Measurements from ENCODE around the gene APC.
A peak's percentile ranks its signal among the peaks of the same experiment; 100 is the strongest.

Gene APC

GRCh38 chr5:112734597-112734996 is 3.1 kb upstream of the APC start:
- Histone ChIP-seq H3K9ac (no peak overlapping the region), H3K4me3 (ENCODE audit: low read depth, low read length) (no peak overlapping the region), H3K27me3 (ENCODE audit: control insufficient read depth, insufficient read depth, low read length) (no peaks in the 10 kb centered on the region), H3K4me1 (peaks cover 6% of the 10 kb centered on the region), H3K79me2 (no peaks in the 10 kb centered on the region), H3K9me3 (ENCODE audit: control insufficient read depth, low read length) (no peaks in the 10 kb centered on the region), H3K36me3 (ENCODE audit: control insufficient read depth, insufficient read depth, low read length) (no peaks in the 10 kb centered on the region), H3K27ac (no peak overlapping the region), H2AFZ (no peak overlapping the region), H3K4me2 (ENCODE audit: low read length) (no peak overlapping the region)
- TF ChIP-seq CTCF (IDR thresholded peaks at IDR 0.05) = no peak

- Histone ChIP-seq H3K4me2 (ENCODE audit: low read length) (no peak overlapping the region), H3K79me2 (no peaks in the 10 kb centered on the region), H2AFZ (no peak overlapping the region), H3K9me3 (ENCODE audit: control insufficient read depth, low read length) (no peaks in the 10 kb centered on the region), H3K4me3 (ENCODE audit: low read depth, low read length) (no peak overlapping the region), H3K4me1 (peaks cover 6% of the 10 kb centered on the region), H3K36me3 (ENCODE audit: control insufficient read depth, insufficient read depth, low read length) (no peaks in the 10 kb centered on the region), H3K9ac (no peak overlapping the region), H3K27ac (no peak overlapping the region), H3K27me3 (ENCODE audit: control insufficient read depth, insufficient read depth, low read length) (no peaks in the 10 kb centered on the region)
- no peak for TF ChIP-seq CTCF (IDR thresholded peaks at IDR 0.05)
These were observed 2.0 kb upstream of the APC start for GRCh38 chr5:112735702-112736101.

DNA sequence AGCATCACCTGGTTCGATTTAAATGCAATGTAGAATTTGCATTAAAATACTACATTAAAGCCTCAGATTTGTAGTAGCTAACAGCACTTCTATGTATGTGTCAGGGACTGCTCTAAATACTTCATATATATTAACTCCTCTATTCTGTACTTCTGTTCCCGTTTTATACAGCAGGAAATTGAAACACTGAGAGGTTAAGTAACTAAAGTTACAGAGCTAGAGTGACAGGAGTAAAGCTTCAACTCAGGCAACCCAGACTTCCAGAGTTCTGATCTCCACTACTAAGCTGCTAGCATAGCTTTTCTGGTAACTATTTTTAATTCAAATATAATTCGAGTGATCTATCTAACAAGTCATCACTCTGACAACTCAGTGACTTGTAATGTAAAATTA is 619 bp upstream of the APC start:
- H3K27ac ChIP-seq = no peak overlapping the region
- H3K4me1 ChIP-seq = peaks cover 6% of the 10 kb centered on the region
- no peaks in the 10 kb centered on the region for H3K36me3 ChIP-seq (ENCODE audit: control insufficient read depth, insufficient read depth, low read length)
- H3K27me3 ChIP-seq (ENCODE audit: control insufficient read depth, insufficient read depth, low read length) = no peaks in the 10 kb centered on the region
- no peak overlapping the region for H3K4me2 ChIP-seq (ENCODE audit: low read length)
- peak overlapping the region; percentile 39 for H3K4me3 ChIP-seq (ENCODE audit: low read depth, low read length)
- H3K79me2 ChIP-seq = no peaks in the 10 kb centered on the region
- H3K9ac ChIP-seq = no peak overlapping the region
- H2AFZ ChIP-seq = peak overlapping the region; percentile 85
- TF ChIP-seq CTCF (IDR thresholded peaks at IDR 0.05) = no peak
- no peaks in the 10 kb centered on the region for H3K9me3 ChIP-seq (ENCODE audit: control insufficient read depth, low read length)

- no peaks in the 10 kb centered on the region for H3K9me3 ChIP-seq (ENCODE audit: control insufficient read depth, low read length)
- peak overlapping the region; percentile 85 for H2AFZ ChIP-seq
- peak overlapping the region; percentile 51 for H3K27ac ChIP-seq
- peak overlapping the region; percentile 39 for H3K4me3 ChIP-seq (ENCODE audit: low read depth, low read length)
- H3K36me3 ChIP-seq (ENCODE audit: control insufficient read depth, insufficient read depth, low read length) = no peaks in the 10 kb centered on the region
- peaks cover 2% of the 10 kb centered on the region for H3K79me2 ChIP-seq
- no peak overlapping the region for H3K4me2 ChIP-seq (ENCODE audit: low read length)
- TF ChIP-seq CTCF (IDR thresholded peaks at IDR 0.05) = no peak
- H3K4me1 ChIP-seq = peaks cover 6% of the 10 kb centered on the region
- H3K9ac ChIP-seq = peak overlapping the region; percentile 5
- no peaks in the 10 kb centered on the region for H3K27me3 ChIP-seq (ENCODE audit: control insufficient read depth, insufficient read depth, low read length)
These were observed 491 bp downstream of the APC start for GRCh38 chr5:112738191-112738560.

- Histone ChIP-seq H3K79me2 (peaks cover 12% of the 10 kb centered on the region), H3K27ac (no peak overlapping the region), H3K9me3 (ENCODE audit: control insufficient read depth, low read length) (no peaks in the 10 kb centered on the region), H3K27me3 (ENCODE audit: control insufficient read depth, insufficient read depth, low read length) (no peaks in the 10 kb centered on the region), H3K4me2 (ENCODE audit: low read length) (no peak overlapping the region), H3K4me3 (ENCODE audit: low read depth, low read length) (no peak overlapping the region), H3K9ac (no peak overlapping the region), H3K36me3 (ENCODE audit: control insufficient read depth, insufficient read depth, low read length) (no peaks in the 10 kb centered on the region), H2AFZ (no peak overlapping the region), H3K4me1 (peaks cover 6% of the 10 kb centered on the region)
- TF ChIP-seq CTCF (IDR thresholded peaks at IDR 0.05) = no peak
These were observed 4.7 kb downstream of the APC start for GRCh38 chr5:112742424-112742823.

Measured in parathyroid adenoma (tissue), 2 donors.